ENCODE data around the gene CDH19.

Gene CDH19

DNA sequence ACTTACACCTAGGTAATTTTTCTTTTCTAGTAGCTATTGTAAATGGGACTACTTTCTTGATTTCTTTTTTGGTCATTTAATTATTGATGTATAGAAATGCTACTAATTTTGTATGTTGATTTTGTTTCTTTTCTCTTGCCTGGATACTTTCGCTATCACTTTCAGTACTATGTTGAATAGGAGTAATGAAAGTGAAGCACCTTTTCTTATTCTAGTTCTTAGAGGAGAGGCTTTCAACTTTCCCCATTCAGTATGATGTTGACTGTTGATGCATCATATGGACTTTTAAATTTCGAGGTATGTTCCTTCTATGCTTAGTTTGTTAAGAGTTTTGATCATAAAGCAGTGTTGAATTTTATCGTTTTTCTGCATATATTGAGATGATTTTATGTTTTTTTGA lies 142.5 kb downstream of the CDH19 start:
- H3K27me3 ChIP-seq (ENCODE audit: insufficient read depth, insufficient read length) = no peaks in the 10 kb centered on the region
- H3K36me3 ChIP-seq (ENCODE audit: insufficient read depth, insufficient read length, low read length) = no peaks in the 10 kb centered on the region
- no peaks in the 10 kb centered on the region for H3K4me1 ChIP-seq (ENCODE audit: insufficient read depth, insufficient read length)
- no peak overlapping the region for H3K4me3 ChIP-seq (ENCODE audit: insufficient read length, low read depth)
- TF ChIP-seq ZNF274 (IDR thresholded peaks at IDR 0.05; ENCODE audit: low read depth, low read length) (no peak), YY1 (IDR thresholded peaks at IDR 0.05; ENCODE audit: insufficient read depth, insufficient read length) (no peak), SUZ12 (IDR thresholded peaks at IDR 0.05; ENCODE audit: extremely low read depth, insufficient read depth, insufficient read length) (no peak)
- no peaks in the 10 kb centered on the region for H3K9me3 ChIP-seq (ENCODE audit: insufficient read depth, low read length)
- no peak for DNase-seq (ENCODE audit: low read depth, low spot score)
- no peak overlapping the region for H3K9ac ChIP-seq (ENCODE audit: insufficient read length, low read depth)

DNA sequence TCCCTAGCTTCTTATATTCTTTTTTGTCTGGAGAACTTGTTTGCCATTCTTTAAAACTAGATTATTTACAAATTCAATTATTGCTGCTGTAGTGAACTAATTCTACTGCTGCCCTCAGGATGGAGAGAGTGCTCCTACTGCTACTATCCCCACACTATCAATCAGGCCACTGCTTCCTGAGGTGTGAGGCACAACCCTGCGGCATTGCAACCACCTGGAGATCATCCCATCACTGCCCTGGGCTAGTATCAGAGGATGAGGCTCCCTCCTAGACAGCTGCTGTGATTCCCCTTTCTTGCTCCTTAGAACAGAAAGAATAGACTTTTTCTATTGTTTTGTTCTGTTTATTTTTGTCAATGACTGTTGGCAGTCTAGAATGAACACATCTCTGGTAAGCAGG lies 146.6 kb downstream of the CDH19 start:
- Histone ChIP-seq H3K4me1 (ENCODE audit: insufficient read depth, insufficient read length) (no peaks in the 10 kb centered on the region), H3K9me3 (ENCODE audit: insufficient read depth, low read length) (no peaks in the 10 kb centered on the region), H3K9ac (ENCODE audit: insufficient read length, low read depth) (no peak overlapping the region), H3K4me3 (ENCODE audit: insufficient read length, low read depth) (no peak overlapping the region), H3K27me3 (ENCODE audit: insufficient read depth, insufficient read length) (no peaks in the 10 kb centered on the region), H3K36me3 (ENCODE audit: insufficient read depth, insufficient read length, low read length) (no peaks in the 10 kb centered on the region)
- DNase-seq (ENCODE audit: low read depth, low spot score) = no peak
- TF ChIP-seq YY1 (IDR thresholded peaks at IDR 0.05; ENCODE audit: insufficient read depth, insufficient read length) (no peak), SUZ12 (IDR thresholded peaks at IDR 0.05; ENCODE audit: extremely low read depth, insufficient read depth, insufficient read length) (no peak), ZNF274 (IDR thresholded peaks at IDR 0.05; ENCODE audit: low read depth, low read length) (no peak)

Measured in NT2/D1 (cell line).